HG03196 (cell line): ENCODE data around the gene RAD54L.
A peak's percentile ranks its signal among the peaks of the same experiment; 100 is the strongest.
"Not testable (repeated sequence)": the region's sequence is repeated elsewhere in the genome, so short reads cannot be mapped to it uniquely, and the experiment has no call there.

ENCODE experiments used
- ATAC-seq: cut with Tn5 transposase; IDR thresholded peaks from one replicate; pipeline ENCODE4 v1.9.1; 2021; ENCODE audit not compliant: unreplicated experiment

RAD54L gene

GRCh38 chr1:46247436-46248121 is at the start of gene RAD54L:
RAD54L (plus strand) TSS chr1:46247763; CDS start chr1:46248406, 643 bp downstream.
- peak; percentile 93 for ATAC-seq

GRCh38 chr1:46197964-46198811 is 49.4 kb upstream of the RAD54L start, which contains the start of gene POMGNT1:
POMGNT1 (minus strand) TSS chr1:46198434; CDS start chr1:46197821, 613 bp downstream.
- ATAC-seq = peak; percentile 72

DNA sequence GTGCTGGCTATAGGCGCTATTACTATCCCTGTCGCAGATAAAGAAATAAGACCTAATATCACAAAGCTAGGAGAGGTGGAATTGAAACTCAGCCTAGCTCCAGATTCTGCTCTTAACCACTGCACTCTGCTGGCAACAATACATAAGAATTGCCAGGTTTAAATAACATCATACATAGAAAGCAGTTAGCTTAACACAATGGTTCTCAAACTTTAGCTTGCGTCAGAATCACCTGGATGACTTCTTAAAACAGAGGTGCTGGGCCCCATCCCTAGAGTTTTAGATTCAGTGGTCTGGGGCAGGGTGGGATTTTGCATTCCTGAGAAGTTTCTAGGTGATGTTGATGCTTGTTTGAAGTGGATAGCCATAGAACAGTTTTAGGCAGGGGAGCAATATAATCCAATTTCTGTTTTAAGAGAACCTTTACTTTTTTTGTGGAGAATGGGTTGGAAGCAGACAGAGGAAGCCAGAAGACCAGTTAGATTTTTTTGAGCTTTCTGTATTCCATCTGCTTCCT is 48.3 kb upstream of the RAD54L start:
- ATAC-seq = no peak

DNA sequence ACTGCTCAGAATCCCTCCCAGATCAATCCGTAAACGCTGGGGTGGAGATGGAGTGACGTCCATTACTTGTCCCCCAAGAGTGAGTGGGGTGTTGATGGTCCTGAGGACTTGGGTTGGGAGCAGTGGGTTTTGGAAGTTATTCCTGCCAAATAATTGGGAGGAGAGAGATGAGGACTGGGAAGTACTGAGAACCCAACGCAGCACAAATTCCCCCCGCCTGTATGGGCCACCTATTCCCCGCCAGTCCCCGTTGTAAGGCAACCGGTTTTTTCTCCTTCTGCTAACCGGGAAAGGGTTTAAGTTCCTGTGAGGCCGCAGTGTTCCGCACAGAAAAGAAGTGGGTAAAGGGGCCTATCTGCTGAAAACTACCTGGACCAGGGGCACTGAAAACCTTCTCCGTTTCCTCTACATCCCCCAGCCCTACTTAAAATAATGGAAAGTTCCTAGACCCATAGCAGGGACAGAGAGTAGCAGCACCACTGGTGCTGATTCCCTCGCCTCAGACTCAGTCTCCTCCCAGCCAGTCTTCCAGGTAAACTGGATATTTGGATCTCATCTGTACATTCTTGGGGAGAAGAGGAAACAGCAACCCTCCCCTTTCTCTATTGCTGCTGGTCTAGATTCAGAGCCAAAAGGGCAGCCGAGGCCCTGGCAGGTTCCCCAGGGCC is 43.7 kb upstream of the RAD54L start:
- ATAC-seq = no peak

DNA sequence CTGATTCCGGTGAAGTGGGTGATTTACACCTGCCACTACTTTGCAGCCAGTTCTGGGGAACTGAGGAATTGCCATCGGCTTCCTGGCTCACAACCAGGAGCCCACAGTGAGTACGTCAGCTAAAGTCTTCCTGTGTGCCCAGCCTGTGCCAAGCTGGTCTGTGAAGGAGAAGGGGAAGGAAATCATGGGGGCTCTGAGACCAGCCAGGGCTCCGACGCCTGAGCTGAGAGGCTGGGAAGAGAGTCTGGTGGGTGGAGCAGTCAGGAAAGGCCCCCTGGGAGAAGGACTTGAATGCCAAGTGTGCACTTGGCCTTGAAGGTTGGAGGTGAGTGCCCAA is 43.2 kb upstream of the RAD54L start:
- ATAC-seq = no peak

DNA sequence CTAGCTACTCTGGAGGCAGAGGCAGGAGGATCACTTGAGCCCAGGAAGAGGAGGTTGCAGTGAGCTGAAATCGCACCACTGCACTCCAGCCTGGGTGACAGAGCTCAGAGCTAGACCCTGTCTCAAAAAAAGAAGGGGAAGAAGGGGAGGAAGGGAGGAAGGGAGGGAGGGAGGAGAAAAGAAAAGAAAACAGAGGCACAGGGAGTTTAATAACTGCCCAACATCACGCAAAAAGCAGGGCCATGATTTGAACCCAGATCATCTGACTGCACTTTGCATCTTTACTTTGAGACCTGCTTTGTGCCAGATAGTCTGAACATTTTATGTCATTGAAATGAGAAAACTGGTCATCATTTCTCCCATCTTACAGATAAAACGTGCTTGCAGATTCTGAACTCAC is 42.4 kb upstream of the RAD54L start:
- ATAC-seq = no peak

- no peak for ATAC-seq
Measured at GRCh38 chr1:46205791-46206190, 41.8 kb upstream of the RAD54L start.

GRCh38 chr1:46206399-46206798 is 41.2 kb upstream of the RAD54L start:
- ATAC-seq = no peak

- ATAC-seq = no peak
Measured at GRCh38 chr1:46210561-46210960, 37.0 kb upstream of the RAD54L start.

GRCh38 chr1:46211051-46211450 is 36.5 kb upstream of the RAD54L start:
- no peak for ATAC-seq

- ATAC-seq = no peak
Measured at GRCh38 chr1:46215504-46215903, 32.1 kb upstream of the RAD54L start.

GRCh38 chr1:46218443-46218842 is 29.1 kb upstream of the RAD54L start:
- ATAC-seq = no peak

DNA sequence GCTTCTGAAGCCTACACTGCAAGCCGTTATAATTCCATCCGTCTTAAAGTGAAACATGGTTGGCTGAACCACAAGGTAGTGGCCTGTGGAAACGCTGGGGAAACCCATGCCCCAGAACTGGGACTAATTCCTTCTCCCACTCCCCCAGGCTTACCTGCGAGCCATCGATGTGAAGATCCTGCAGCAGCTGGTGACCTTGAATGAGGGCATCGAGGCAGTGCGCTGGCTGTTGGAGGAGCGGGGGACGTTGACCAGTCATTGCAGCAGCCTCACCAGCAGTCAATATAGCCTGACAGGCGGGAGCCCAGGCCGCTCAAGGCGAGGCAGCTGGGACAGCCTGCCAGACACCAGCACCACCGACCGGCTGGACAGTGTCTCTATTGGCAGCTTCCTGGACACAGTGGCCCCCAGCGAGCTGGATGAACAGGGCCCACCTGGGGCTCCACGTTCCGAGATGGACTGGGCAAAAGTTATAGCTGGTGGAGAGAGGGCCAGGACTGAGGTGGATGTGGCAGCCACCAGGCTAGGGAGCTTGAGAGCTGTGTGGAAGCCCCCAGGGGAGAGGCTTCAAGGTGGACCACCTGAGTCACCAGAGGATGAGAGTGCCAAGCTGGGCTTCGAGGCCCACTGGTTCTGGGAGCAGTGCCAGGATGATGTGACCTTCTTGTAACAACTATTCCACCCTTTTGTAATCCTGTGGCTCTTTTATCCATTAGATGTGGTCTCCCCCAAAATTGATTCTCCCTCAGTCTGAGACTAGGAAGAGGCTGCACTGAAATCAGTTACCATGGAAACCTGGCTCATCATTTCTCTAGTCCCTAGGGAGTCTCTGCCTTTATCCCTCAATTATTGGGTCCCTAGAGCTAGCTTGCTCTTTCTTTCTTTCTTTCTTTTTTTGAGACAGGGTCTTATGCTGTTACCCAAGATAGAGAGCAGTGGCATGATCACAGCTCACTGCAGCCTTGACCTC is 27.7 kb upstream of the RAD54L start:
- no peak for ATAC-seq

DNA sequence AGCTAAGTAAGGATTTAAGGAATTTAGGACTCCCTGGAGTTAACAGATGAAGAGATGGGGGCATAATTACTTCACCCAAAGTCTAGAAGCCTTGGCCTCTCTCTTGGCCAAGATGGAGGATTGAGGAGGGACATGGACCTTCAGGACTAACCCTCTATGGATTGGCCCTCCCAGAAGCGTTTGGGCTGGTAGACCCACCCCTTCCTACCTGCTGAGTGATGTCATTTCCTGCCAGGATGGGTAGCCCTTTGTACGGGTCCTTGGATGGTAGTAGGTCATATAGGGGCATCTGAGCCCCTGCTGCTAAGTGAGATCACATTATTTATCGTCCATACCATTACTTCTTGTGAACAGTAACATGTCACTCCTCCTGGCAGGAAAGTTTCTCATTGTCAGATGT is 26.8 kb upstream of the RAD54L start:
- ATAC-seq = no peak

- no peak for ATAC-seq
Measured at GRCh38 chr1:46221749-46222148, 25.8 kb upstream of the RAD54L start.

DNA sequence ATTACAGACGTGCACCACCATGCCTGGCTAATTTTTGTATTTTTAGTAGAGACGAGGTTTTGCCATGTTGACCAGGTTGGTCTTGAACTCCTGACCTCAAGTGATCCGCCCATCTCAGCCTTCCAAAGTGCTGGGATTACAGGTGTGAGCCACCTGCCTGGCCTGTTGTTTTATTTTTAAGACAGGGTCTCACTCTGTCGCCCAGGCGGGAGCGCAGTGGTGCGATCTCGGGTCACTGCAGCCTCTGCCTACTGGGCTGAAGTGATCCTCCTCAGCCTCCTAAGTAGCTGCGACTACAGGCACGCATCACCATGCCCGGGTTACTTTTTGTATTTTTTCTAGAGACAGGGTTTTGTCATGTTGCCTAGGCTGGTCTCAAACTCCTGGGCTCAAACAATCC is 24.5 kb upstream of the RAD54L start:
- not testable (repeated sequence) for ATAC-seq

GRCh38 chr1:46223472-46223943 is 24.1 kb upstream of the RAD54L start:
- peak; percentile 58 for ATAC-seq

DNA sequence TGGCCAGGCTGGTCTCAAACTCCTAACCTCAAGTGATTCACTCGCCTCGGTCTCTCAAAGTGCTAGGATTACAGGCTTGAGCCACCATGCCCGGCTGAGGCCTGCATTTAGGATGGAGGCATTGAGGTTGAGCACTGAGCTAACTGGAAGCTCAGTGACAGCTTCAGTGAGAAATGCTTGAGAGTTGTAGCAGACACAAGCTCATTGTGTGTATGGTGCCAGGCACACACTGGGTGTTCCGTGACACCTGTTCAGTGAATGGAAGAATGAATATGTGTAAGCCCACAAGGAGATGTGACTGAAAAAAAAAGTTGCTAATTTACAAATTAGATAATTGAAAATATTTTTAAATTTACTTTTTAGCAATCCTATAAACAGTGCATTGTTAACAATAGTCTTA is 22.6 kb upstream of the RAD54L start:
- ATAC-seq = no peak

DNA sequence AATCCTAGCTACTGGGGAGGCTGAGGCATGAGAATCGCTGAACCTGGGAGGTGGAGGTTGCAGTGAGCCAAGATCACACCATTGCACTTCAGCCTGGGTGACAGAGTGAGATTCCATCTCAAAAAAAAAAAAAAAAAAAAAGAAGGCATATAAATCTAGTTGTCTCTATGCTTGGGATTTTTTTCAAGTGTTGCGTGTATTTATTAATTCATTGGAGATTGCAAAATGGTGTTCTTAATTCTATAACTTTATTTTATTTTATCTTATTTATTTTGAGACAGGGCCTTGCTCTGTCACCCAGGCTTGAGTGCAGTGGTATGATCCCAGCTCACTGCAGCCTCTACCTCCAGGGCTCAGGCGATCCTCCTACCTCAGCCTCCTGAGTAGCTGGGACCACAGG is 16.3 kb upstream of the RAD54L start:
- not testable (repeated sequence) for ATAC-seq

DNA sequence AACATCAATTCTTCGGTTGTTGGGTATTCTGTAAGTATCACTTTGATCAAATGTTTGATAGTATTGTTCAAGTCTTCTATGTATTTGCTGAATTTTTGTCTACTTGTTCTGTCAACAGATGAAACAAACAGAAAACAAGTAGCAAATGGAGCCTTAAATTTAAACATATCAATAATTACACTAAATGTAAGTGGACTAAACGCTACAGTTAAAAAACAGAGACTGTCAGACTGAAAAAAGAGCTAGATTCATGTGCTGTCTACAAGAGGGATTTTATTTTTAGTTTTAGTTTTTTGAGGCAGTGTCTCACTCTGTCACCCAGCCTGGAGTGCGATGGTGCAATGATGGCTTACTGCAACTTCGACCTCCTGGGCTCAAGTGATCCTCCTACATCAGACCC is 10.7 kb upstream of the RAD54L start:
- ATAC-seq = no peak
